Measurements from ENCODE around the gene LAMA2.

LAMA2 gene

DNA sequence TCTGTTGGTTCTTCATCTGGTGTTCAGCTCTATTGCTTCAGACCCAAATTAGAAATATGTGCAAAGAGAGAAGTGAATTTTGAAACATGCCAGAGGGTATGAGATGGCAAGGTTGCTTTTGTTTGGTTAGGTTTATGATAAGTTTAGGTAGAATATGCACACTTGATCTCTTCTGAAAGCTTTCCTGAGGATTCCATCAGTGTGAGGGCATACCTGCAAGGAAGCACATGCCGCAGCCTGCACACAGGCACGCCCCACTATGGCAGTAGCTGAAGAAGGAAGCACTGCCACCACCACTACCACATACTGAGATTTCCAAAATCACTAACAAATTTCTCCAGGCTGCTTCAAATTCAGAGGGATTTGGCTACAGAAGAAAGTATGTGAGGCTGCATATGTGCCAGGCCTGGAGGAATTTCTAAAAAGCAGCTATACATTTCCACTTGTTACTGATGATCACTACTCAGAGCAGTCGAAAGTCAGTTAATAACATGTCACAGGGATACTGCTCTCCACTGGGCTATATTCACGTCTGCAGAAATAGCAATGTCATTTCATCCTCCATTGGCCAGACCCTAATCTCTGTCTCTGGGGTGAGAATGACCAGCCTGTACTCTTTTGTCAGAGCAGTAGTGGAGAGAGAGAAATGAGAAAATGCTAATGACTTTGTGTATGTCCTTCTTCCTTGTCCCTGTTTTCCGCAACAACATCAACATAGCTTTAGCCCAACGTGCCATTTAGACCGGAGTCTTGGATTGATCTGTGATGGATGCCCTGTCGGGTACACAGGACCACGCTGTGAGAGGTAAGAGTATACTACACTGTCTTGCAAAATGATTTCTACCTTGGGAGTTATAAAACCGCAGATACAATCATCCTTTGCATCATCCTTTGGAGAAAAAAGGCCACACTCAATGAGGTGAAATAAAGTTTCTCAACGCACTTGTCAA, 396.7 kb downstream of the LAMA2 start:
- no peak overlapping the region for H3K4me3 ChIP-seq (replicated peaks; ENCODE audit: low read depth, low read length)
- no peak for DNase-seq (ENCODE audit: low read depth)
- TF ChIP-seq, protein P1, sequence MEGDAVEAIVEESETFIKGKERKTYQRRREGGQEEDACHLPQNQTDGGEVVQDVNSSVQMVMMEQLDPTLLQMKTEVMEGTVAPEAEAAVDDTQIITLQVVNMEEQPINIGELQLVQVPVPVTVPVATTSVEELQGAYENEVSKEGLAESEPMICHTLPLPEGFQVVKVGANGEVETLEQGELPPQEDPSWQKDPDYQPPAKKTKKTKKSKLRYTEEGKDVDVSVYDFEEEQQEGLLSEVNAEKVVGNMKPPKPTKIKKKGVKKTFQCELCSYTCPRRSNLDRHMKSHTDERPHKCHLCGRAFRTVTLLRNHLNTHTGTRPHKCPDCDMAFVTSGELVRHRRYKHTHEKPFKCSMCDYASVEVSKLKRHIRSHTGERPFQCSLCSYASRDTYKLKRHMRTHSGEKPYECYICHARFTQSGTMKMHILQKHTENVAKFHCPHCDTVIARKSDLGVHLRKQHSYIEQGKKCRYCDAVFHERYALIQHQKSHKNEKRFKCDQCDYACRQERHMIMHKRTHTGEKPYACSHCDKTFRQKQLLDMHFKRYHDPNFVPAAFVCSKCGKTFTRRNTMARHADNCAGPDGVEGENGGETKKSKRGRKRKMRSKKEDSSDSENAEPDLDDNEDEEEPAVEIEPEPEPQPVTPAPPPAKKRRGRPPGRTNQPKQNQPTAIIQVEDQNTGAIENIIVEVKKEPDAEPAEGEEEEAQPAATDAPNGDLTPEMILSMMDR (IDR thresholded peaks at IDR 0.05; ENCODE audit: low read length, missing control alignments): no peak

DNA sequence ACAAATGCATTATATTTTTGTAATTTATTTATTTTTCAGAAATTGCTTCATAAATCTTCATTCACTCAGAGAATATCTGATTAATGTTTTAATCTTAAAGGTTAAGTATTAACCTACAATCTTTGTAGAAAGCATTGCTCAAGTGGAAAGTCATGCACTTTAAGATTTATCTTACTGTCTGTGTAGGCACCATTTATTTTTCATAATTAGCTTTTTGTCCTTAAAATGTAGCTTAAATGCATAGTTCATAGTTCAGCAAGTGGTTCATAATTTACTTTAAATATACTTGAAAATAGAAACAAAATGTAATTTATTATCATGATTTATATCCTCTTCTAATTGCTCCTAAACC, 397.3 kb downstream of the LAMA2 start:
- H3K4me3 ChIP-seq (replicated peaks; ENCODE audit: low read depth, low read length): no peak overlapping the region
- TF ChIP-seq, protein P1 (IDR thresholded peaks at IDR 0.05; ENCODE audit: low read length, missing control alignments): no peak

GRCh38 chr6:129280749-129281148, 397.8 kb downstream of the LAMA2 start:
- TF ChIP-seq, protein P1 (IDR thresholded peaks at IDR 0.05; ENCODE audit: low read length, missing control alignments): no peak
- no peak overlapping the region for H3K4me3 ChIP-seq (replicated peaks; ENCODE audit: low read depth, low read length)
- no peak for DNase-seq (ENCODE audit: low read depth)

More for the DNA sequence above, 397.3 kb downstream of the LAMA2 start:
- no peak for DNase-seq (ENCODE audit: low read depth)

DNA sequence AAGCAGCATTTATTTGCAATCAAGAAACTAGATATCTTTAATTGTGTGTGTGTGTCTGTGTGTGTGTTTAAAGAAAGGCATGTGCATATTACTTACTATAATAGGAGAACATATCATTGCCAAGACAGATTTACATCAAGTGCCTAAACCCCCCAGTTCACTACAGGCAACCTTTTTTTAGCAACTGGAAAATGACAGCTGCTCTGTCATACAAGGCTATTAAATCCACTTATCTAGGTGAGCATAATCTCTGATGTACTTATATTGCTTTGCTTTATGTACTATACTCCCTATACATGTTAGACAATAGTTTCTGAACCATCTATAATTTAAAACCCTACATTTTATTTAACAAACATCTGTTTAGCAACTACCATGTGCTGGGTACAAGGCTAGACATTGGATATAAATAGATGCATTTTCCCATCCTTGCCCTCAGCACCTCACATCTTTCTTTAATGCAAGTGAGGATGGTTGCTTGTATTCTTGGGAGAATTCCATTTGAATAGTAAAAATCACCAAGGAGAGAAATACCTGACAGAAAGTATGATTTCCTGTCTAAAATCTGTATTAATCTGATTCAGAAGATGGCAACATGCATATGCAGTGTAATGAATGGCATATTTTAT, 398.3 kb downstream of the LAMA2 start:
- TF ChIP-seq, protein P1 (IDR thresholded peaks at IDR 0.05; ENCODE audit: low read length, missing control alignments): no peak
- DNase-seq (ENCODE audit: low read depth): no peak
- no peak overlapping the region for H3K4me3 ChIP-seq (replicated peaks; ENCODE audit: low read depth, low read length)

DNA sequence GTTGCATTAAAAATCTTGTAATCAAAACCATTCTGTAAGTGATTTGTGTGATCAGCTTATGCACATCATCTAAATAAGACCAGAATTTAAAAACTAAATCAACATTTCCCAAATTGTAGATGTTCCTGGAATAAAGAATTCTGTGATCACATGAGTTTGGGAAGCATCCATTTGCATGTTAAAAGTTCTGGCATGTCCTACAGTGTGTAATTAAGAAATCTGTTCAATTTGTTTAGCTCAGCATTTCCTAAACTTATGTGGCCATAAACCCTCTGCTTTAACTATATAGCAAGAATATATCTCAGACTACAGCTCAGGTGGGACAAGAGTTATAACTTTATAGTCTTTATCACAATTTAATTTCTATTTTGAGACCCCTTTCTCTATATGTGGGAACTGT, 399.1 kb downstream of the LAMA2 start:
- DNase-seq (ENCODE audit: low read depth): no peak
- H3K4me3 ChIP-seq (replicated peaks; ENCODE audit: low read depth, low read length): no peak overlapping the region
- TF ChIP-seq, protein P1 (IDR thresholded peaks at IDR 0.05; ENCODE audit: low read length, missing control alignments): no peak

DNA sequence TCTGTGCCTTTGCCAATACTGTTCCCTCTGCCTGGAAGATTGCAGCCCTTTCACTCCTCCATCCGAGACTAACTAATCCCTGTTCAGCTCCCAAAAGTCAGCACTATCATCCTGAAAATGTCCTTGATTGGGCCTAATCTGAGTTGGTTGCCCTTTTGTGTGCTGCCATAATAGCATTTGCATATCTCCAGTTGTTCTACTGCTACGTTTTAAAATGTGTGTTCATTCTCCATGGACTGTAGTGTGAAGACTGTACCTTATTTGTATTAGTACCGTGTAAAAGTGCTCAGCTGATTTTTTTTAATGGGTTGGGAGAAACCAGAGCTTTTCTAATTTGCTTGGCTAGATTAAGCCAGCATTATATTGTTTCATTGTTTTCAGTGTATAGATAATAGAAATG, 401.3 kb downstream of the LAMA2 start:
- TF ChIP-seq, protein P1 (IDR thresholded peaks at IDR 0.05; ENCODE audit: low read length, missing control alignments): no peak
- H3K4me3 ChIP-seq (replicated peaks; ENCODE audit: low read depth, low read length): no peak overlapping the region
- DNase-seq (ENCODE audit: low read depth): no peak

All from fibroblast of pulmonary artery (primary cell).